GM12878 (cell line): ENCODE measurements around the gene HSPA12B. TPM values are rescaled to one million over a fixed set of nuclear protein-coding genes. Genes with fewer than 3 reads are reported as not detected.

Source experiments
- ATAC-seq: fragments of 200-7000 bp; cut with Tn5 transposase; 3 replicates; pipeline ENCODE4 v1.9.1; 2020; ENCODE audit warnings: mild to moderate bottlenecking, moderate library complexity
- BruUV-seq: library from RNA; stranded (reverse); fragments of 400-500 nt; replicated peaks from 2 replicates; lab custom pipeline; 2021; lab: Mats Ljungman, UMichigan
- CTCF ChIA-PET: fragments of 300-600 bp; sonication (Branson Sonifier 250); formaldehyde crosslinking; extraction: SDS; loops from one replicate; lab custom pipeline; 2021; ENCODE audit warnings: inconsistent platforms; lab: Yijun Ruan, JAX
- POLR2A ChIA-PET: fragments of 350-600 bp; formaldehyde crosslinking; extraction: SDS; loops from one replicate; lab custom pipeline; 2021; ENCODE audit warnings: inconsistent platforms; lab: Charles Lee
- RAD21 ChIA-PET: fragments of 300-600 bp; sonication (Branson Sonifier 250); formaldehyde crosslinking; loops from one replicate; lab custom pipeline; 2023; ENCODE audit warnings: antibody characterized with exemption; ENCODE audit not compliant: unreplicated experiment; lab: Charles Lee
- SMC1A ChIA-PET: fragments of 300-600 bp; sonication (Branson Sonifier 250); formaldehyde crosslinking; loops from one replicate; lab custom pipeline; 2023; ENCODE audit not compliant: unreplicated experiment, uncharacterized antibody; lab: Charles Lee
- DNase-seq: peaks from one replicate; pipeline ENCODE4 v3.0.0-alpha.2; 2011; ENCODE audit warnings: low read depth, low spot score
- FAIRE-seq: peaks from 3 replicates; lab custom pipeline; 2011; peaks lifted over from hg19 to GRCh38; lab: Jason Lieb, UNC
- H2AFZ ChIP-seq: 2 replicates; pipeline ENCODE4 v1.6.0; 2011; ENCODE audit warnings: low read depth, low read length, control low read depth; ENCODE audit not compliant: control insufficient read depth
- H3K27ac ChIP-seq: 2 replicates; pipeline ENCODE4 v1.5.1; 2011; ENCODE audit warnings: control low read depth; ENCODE audit not compliant: control insufficient read depth, insufficient read depth
- H3K27me3 ChIP-seq, 2 experiments: replicated peaks in 1 of 2; 2 replicates each; pipeline versions ENCODE4 v1.6.0 to v1.6.1; 2011; ENCODE audit warnings: low read length in 1 of 2; ENCODE audit not compliant: control insufficient read depth in 2 of 2, insufficient read depth in 2 of 2
- H3K36me3 ChIP-seq, 2 experiments: 2 replicates each; pipeline ENCODE4 v1.5.1; 2011; ENCODE audit warnings: low read length in 1 of 2; ENCODE audit not compliant: control insufficient read depth in 2 of 2, insufficient read depth in 2 of 2
- H3K4me1 ChIP-seq: 2 replicates; pipeline ENCODE4 v1.6.1; 2011; ENCODE audit warnings: mild to moderate bottlenecking, low read length, moderate library complexity, mixed read lengths; ENCODE audit not compliant: control insufficient read depth, insufficient read depth
- H3K4me2 ChIP-seq: 2 replicates; pipeline ENCODE4 v1.6.0; 2011; ENCODE audit warnings: control low read depth; ENCODE audit not compliant: control insufficient read depth, insufficient read depth
- H3K4me3 ChIP-seq: fragments of 200-600 bp; sonication (generic); 2 replicates; pipeline ENCODE4 v1.5.1; 2016
- H3K79me2 ChIP-seq: 2 replicates; pipeline ENCODE4 v1.6.0; 2011; ENCODE audit warnings: low read length; ENCODE audit not compliant: control insufficient read depth, insufficient read depth
- H3K9ac ChIP-seq: 2 replicates; pipeline ENCODE4 v1.8.0; 2011; ENCODE audit warnings: low read length, control low read depth, mixed read lengths; ENCODE audit not compliant: control insufficient read depth, insufficient read depth
- H3K9me3 ChIP-seq: replicated peaks from 3 replicates; pipeline ENCODE4 v1.5.1; 2011; ENCODE audit warnings: mild to moderate bottlenecking, low read length; ENCODE audit not compliant: control insufficient read depth, insufficient read depth
- H4K20me1 ChIP-seq: 2 replicates; pipeline ENCODE4 v1.6.0; 2011; ENCODE audit not compliant: control insufficient read depth, insufficient read depth
- BCL3 ChIP-seq: IDR thresholded peaks from 2 replicates; pipeline ENCODE4 v1.6.1; 2011; ENCODE audit warnings: borderline replicate concordance, low read depth, mild to moderate bottlenecking, moderate library complexity, low read length; ENCODE audit not compliant: insufficient read depth, poor library complexity, severe bottlenecking
- CHD1 ChIP-seq: IDR thresholded peaks from 2 replicates; pipeline ENCODE4 v1.6.1; 2012; ENCODE audit warnings: low read depth, low read length, improper control_type of control experiment
- EED ChIP-seq: sonication (generic); IDR thresholded peaks from 2 replicates; pipeline ENCODE4 v1.6.1; 2016; ENCODE audit warnings: antibody characterized with exemption, low read depth
- EGR1 ChIP-seq, 2 experiments: IDR thresholded peaks; 1 replicate in 1 of 2; 2 replicates in 1 of 2; pipeline ENCODE4 v1.6.1; 2011 to 2012; ENCODE audit warnings: low read depth in 2 of 2, low read length in 2 of 2, borderline replicate concordance in 1 of 2, mild to moderate bottlenecking in 1 of 2, moderate library complexity in 1 of 2
- GABPA ChIP-seq: IDR thresholded peaks from 2 replicates; pipeline ENCODE4 v1.6.1; 2014; ENCODE audit warnings: antibody characterized with exemption, low read depth, mild to moderate bottlenecking, inconsistent platforms
- JUNB ChIP-seq: IDR thresholded peaks from 2 replicates; pipeline ENCODE4 v1.6.1; 2016; ENCODE audit warnings: antibody characterized with exemption, mild to moderate bottlenecking
- JUND ChIP-seq: IDR thresholded peaks from 2 replicates; pipeline ENCODE4 v1.6.1; 2012; ENCODE audit warnings: low read depth, mild to moderate bottlenecking, low read length, improper control_type of control experiment, moderate library complexity
- KAT2A ChIP-seq: conservative IDR thresholded peaks from 2 replicates; pipeline ENCODE4 v1.6.1; 2011; ENCODE audit warnings: low read depth, low read length; ENCODE audit not compliant: control insufficient read depth
- MEF2A ChIP-seq: IDR thresholded peaks from 2 replicates; pipeline ENCODE4 v1.6.1; 2011; ENCODE audit warnings: low read depth, mild to moderate bottlenecking, low read length, moderate library complexity; ENCODE audit not compliant: insufficient read depth
- MEF2B ChIP-seq: fragments of 450-650 bp; IDR thresholded peaks from 2 replicates; pipeline ENCODE4 v1.6.1; 2018; ENCODE audit warnings: mild to moderate bottlenecking, moderate library complexity; ENCODE audit not compliant: partially characterized antibody, poor library complexity, severe bottlenecking
- MYB ChIP-seq: fragments of 150-350 bp; IDR thresholded peaks from 2 replicates; pipeline ENCODE4 v1.6.1; 2014; ENCODE audit warnings: mild to moderate bottlenecking, low read depth, low read length, borderline replicate concordance
- NKRF ChIP-seq: fragments of 450-650 bp; conservative IDR thresholded peaks from 2 replicates; pipeline ENCODE4 v1.6.1; 2017; ENCODE audit warnings: mild to moderate bottlenecking, moderate library complexity
- RFX5 ChIP-seq: IDR thresholded peaks from 2 replicates; pipeline ENCODE4 v1.6.1; 2011; ENCODE audit warnings: low read depth, low read length, improper control_type of control experiment
- SUPT20H ChIP-seq: IDR thresholded peaks from 2 replicates; pipeline ENCODE4 v1.6.1; 2011; ENCODE audit warnings: low read depth, mild to moderate bottlenecking, low read length, moderate library complexity, borderline replicate concordance; ENCODE audit not compliant: control insufficient read depth
- TCF12 ChIP-seq: IDR thresholded peaks from 2 replicates; pipeline ENCODE4 v1.6.1; 2011; ENCODE audit warnings: low read depth, mild to moderate bottlenecking, low read length
- TCF7 ChIP-seq: IDR thresholded peaks from 2 replicates; pipeline ENCODE4 v1.6.1; 2014; ENCODE audit warnings: antibody characterized with exemption, borderline replicate concordance
- WGBS: methylation state at CpG from one replicate; pipeline ENCODE4 v1.1.6; 2016; ENCODE audit warnings: low lambda C conversion rate; ENCODE audit not compliant: insufficient replicate concordance, insufficient coverage; ENCODE audit errors: missing lambda C conversion rate; 5-methylcytosine and 5-hydroxymethylcytosine counted together
- in situ Hi-C: fragments of 300-500 bp; cut with MboI; formaldehyde crosslinking; loops from 9 replicates; pipeline ENCODE4 v1.14.3; 2018; ENCODE audit warnings: mixed read lengths
- intact Hi-C: fragments of 100-400 bp; cut with micrococcal nuclease; formaldehyde crosslinking; loops from one replicate; pipeline ENCODE4 v1.14.2; 2022; ENCODE audit not compliant: unreplicated experiment
- polyA plus RNA-seq, 11 experiments: library from polyadenylated mRNA; depleted of rRNA in 4 of 11; unstranded in 6 of 11; stranded (reverse) in 5 of 11; fragments of >200 nt; fragmentation: Nextera tagmentation in 4 of 11; fragmentation: Illumina TruSeq in 1 of 11; extraction: Ambion mirVana in 4 of 11; extraction: Trizol in 1 of 11; gene quantifications; 1 replicate in 1 of 11; 2 replicates in 10 of 11; pipeline versions ENCODE4 v1.2.1 to v1.2.3, GENCODE V29; 2011 to 2016; ENCODE audit warnings: inconsistent platforms in 2 of 11, missing spikeins in 2 of 11, low read depth in 1 of 11
- total RNA-seq, 4 experiments: library from RNA; depleted of rRNA in 3 of 4; stranded (reverse); fragments of >200 nt in 3 of 4; fragmentation: Illumina TruSeq in 1 of 4; extraction: Trizol in 1 of 4; gene quantifications; 2 replicates each; pipeline versions ENCODE4 v1.2.1 to v1.2.3, GENCODE V29; 2013 to 2021
- TF ChIP-seq, protein P1 (sequence below): fragments of 450-650 bp; IDR thresholded peaks from 2 replicates; pipeline ENCODE4 v1.6.1; 2017; ENCODE audit warnings: antibody characterized with exemption, mild to moderate bottlenecking, moderate library complexity

Gene HSPA12B
- total and polyA plus RNA-seq, 10 of the 15 experiments (the other 5 are each of a cell fraction or from before 2014, with no cell fraction given) = 0.08 TPM; not detected in 9

GRCh38 chr20:3751305-3751674 is 18.8 kb downstream of the HSPA12B start:
- ChIA-PET SMC1A (interaction anchor here (0.9 to 2.7 kb wide), 3 partner anchors 17 to 36 kb away, joined by 3 to 12 read pairs (median 3); partner anchors contain the start of gene ADISSP), POLR2A (no interaction called here), CTCF (interaction anchor here (1.0 to 1.9 kb wide), 4 partner anchors 17 to 165 kb away, joined by 3 to 9 read pairs (median 4); partner anchors contain the start of gene ADISSP), RAD21 (interaction anchor here (0.9 kb wide), 1 partner anchor 16 kb away, joined by 3 read pairs; the partner anchor contains the start of gene ADISSP)
- in situ Hi-C loops = no loop called here
- Histone ChIP-seq H3K9me3 (no peaks in the 10 kb centered on the region), H3K27ac (no peak overlapping the region), H3K27me3 (no peaks in the 10 kb centered on the region), H3K4me3 (no peak overlapping the region), H2AFZ (no peak overlapping the region), H3K4me1 (no peaks in the 10 kb centered on the region), H4K20me1 (no peaks in the 10 kb centered on the region), H3K79me2 (no peaks in the 10 kb centered on the region), H3K4me2 (peak overlapping the region; percentile 33; the same call in 1 of the 2 replicates), H3K9ac (no peak overlapping the region), H3K36me3 (no peaks in the 10 kb centered on the region; a peak in 1 of 4 replicates)
- no peak for DNase-seq
- intact Hi-C loops = no loop called here
- no peak for ATAC-seq
- 99% methylated on average over 21 of the region's 31 CpGs for WGBS
- FAIRE-seq = no peak
- no TSS peak for BruUV-seq
- TF ChIP-seq EED (no peak), SUPT20H (no peak), JUNB (no peak), CHD1 (no peak), EGR1 (IDR thresholded peaks at IDR 0.05; ENCODE audit: borderline replicate concordance in 1 of 2, low read depth in 2 of 2, low read length in 2 of 2) (no peak), TCF7 (no peak), JUND (no peak), TCF12 (no peak), NKRF (no peak), MEF2B (no peak), RFX5 (no peak), BCL3 (no peak), GABPA (no peak), MYB (no peak), KAT2A (no peak), MEF2A (no peak)
- TF ChIP-seq, protein P1, sequence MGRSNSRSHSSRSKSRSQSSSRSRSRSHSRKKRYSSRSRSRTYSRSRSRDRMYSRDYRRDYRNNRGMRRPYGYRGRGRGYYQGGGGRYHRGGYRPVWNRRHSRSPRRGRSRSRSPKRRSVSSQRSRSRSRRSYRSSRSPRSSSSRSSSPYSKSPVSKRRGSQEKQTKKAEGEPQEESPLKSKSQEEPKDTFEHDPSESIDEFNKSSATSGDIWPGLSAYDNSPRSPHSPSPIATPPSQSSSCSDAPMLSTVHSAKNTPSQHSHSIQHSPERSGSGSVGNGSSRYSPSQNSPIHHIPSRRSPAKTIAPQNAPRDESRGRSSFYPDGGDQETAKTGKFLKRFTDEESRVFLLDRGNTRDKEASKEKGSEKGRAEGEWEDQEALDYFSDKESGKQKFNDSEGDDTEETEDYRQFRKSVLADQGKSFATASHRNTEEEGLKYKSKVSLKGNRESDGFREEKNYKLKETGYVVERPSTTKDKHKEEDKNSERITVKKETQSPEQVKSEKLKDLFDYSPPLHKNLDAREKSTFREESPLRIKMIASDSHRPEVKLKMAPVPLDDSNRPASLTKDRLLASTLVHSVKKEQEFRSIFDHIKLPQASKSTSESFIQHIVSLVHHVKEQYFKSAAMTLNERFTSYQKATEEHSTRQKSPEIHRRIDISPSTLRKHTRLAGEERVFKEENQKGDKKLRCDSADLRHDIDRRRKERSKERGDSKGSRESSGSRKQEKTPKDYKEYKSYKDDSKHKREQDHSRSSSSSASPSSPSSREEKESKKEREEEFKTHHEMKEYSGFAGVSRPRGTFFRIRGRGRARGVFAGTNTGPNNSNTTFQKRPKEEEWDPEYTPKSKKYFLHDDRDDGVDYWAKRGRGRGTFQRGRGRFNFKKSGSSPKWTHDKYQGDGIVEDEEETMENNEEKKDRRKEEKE = no peak
